GM19239 (cell line): ENCODE data around the gene C1QTNF12.

Experiments used
- DNase-seq: peaks from one replicate; pipeline ENCODE4 v3.0.0; 2011; ENCODE audit warnings: low spot score; ENCODE audit not compliant: insufficient read length
- FAIRE-seq: peaks from 2 replicates; lab custom pipeline; 2011; peaks lifted over from hg19 to GRCh38; lab: Jason Lieb, UNC

The C1QTNF12 gene

DNA sequence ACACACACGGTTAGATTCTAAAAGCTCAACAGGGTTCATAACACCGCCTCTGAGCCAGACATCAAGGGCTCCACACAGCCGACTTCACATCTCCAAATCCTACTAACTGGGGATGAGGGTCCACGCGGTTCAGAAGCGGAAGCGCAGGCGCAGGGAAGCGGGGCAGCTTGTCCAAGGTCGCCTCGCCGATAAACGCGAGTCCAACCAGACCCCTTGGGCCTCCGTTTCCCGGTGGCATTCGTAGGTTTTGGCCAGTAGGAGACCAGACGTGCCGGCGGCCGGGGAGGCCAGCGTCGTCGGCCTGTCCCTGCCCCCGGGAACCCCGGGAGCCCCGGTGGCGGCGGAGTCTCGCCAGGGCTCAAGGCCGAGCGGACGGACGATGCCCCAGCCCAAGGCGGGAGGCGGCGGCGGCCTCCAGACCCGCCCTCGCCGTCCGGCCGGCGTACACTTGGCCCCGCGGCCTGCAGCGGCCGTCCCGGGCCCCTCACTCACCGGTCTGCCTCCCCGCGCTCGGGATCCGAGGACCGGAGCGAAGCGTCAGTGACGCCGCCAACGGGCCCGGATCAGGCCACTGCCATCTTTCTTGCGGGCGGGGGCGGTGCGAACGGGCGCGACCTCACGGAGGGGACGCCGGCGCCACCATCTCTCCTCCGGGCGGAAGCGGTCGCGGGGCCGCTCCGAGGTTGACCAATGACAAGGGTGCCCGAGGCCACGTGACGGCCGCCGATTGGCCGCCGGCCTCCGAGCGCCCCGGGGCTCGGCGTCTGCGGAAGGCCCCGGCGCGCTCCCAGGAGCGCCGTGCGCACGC is 14.9 kb downstream of the C1QTNF12 start, which contains the start of gene SDF4:
Gene SDF4, minus strand, starts transcription at position 602 of the 808 bp plus-strand sequence. CDS start 3,229 bp downstream, outside the sequence.
- peak; percentile 89 for FAIRE-seq
- peak; percentile 100 for DNase-seq

DNA sequence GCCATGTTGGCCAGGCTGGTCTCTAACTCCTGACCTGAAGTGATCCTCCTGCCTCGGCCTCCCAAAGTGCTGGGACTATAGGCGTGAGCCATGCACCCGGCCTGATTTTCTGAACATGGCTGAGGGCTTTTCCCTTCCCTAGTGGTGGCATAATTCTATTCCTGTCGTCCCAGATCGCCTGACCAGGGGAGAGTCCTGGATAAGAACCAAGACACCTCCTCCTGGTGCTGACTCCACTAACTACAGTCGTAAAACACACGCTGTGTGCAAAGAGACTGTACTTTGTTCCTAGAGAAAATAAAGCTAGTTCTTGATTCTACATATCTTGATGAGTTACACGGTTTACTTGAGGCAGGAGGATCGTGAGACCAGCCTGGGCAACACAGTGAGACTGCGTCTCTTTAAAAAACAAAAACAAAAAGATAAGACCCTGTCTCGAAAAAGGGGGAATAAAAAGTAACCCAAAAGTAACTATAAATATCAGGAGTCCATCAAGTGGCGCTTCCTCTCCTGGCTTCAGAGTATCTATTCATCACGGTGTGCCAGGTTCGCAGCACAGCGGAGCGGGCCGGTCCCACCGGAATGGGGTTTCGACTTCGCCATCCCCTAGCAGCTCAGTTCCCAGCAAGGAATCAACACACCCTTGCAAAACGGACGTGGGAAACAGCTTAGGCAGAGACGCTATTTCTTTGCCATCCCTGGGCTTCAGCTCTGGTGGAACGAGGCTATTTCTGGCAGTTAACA is 15.7 kb downstream of the C1QTNF12 start:
- DNase-seq = no peak
- FAIRE-seq = peak; percentile 94

DNA sequence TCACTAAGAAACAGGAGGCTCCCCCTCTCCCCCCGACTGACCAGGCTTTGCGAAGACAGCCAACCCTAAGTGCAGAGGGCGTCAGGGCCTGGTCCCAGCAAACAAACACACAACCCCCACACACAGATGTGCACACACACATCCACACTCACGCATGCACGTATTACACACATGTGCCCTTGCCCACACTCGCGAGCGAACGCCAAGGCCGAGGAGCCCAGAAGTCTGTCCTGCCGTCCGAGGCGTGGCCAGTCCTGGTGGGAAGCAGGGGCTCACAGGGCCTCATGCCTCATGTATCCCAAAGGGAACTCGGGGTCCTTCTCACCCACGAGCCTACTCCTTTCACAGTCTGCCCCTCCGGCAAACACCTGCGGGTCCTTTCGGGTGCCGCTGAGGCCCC is 16.8 kb downstream of the C1QTNF12 start:
- FAIRE-seq (no peak), DNase-seq (no peak)

DNA sequence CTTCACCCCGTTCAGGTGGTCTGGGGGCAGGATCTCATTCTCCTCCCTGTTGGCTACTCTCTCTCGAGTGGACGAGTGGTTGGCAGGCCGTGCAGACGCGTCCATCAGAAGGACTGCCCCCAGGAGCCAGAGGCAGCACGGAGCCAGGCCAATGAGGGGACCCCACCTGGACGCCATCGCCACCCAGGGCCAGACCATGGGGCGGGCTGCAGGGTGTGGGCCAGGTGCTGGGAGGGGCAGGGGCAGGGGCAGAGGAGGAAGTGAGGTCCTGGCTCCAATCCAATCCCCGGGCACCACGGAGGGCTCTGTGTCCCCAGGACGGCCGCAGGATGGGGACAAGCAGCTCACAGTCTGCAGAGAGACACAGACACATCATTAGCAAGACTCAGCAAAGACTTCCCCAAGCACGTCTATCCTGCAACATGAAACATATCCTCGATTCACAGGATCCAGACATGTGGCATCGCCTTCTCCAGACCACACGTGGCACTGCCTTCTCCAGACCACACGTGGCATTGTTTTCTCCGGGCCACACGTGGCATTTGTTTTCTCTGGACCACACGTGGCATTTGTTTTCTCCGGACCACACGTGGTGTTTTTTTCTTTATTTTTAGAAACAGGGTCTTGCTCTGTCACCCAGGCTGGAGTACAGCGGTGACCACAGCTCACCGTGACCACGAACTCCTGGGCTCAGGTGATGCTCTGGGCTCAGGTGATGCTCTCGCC is 17.8 kb downstream of the C1QTNF12 start:
- FAIRE-seq (no peak), DNase-seq (no peak)

DNA sequence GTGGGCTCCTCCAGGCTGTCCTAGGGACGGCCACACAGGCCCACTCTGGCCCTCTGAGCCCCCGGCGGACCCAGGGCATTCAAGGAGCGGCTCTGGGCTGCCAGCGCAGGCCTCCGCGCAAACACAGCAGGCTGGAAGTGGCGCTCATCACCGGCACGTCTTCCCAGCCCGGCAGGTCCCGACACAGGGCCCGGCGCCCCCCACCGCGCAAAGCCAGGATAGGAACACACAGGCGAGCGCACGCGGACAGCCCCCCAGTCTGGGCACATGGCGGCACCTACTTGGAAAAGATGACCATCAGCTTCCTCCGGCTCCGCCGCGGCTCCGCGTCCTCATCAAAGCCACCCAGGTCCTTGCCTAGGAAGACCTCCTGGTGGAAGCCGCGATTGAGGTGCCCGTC is 18.3 kb downstream of the C1QTNF12 start:
- no peak for FAIRE-seq

DNA sequence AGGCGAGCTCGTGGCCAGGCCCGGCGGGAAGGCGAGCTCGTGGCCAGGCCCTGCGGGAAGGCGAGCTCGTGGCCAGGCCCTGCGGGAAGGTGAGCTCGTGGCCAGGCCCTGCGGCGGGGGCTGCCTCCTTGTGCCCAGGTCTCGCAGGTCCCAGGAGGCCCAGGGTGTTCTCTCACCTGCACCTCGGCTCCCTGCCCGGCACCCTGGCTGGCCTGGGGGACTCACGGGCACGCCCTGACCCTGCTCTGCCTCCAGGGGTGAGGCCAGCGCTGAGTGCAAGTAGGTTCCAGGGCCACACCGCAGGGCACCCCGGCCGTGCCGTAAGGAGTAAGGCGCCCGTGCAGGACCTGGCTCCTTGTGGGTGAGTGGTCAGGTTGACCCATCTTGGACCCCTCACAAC is 19.1 kb downstream of the C1QTNF12 start:
- FAIRE-seq (no peak), DNase-seq (no peak)

More for the DNA sequence above, 18.3 kb downstream of the C1QTNF12 start:
- no peak for DNase-seq

DNA sequence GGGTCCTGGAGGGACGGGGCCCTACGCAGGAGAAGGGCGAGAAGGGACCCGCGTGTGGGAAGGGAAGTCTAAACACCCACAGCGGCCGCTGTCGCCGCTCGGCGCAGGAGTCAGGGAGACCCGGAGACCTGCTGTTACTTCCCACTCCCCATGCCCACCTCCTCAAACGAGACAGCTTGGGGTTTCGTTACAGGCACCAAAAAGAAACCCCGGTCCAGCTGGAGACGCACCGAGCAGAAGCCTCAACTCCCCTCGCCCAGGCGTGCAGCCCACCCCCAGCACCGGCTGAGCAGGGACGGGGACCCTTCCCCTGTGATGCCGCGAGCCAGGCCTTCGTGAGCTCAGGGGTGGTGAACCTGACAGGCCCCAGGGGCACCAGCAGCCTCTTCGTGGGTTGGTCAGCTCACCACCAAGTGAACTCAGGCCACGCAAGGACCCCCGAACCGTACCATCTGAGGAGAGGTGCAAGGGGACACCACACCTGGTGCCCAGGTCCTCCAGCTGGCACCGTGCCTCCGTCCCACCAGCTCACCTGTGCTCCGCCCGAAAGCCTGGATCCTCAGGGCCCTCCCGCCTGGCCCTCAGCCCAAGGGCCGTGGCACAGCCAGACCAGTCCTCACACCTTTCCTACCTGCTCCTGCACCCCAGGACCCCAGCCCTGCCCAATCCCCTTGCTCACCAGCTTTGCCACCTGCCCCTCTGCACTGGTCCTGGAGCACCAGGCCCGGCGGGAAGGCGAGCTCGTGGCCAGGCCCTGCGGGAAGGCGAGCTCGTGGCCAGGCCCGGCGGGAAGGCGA is 19.8 kb downstream of the C1QTNF12 start:
- DNase-seq (no peak), FAIRE-seq (no peak)

DNA sequence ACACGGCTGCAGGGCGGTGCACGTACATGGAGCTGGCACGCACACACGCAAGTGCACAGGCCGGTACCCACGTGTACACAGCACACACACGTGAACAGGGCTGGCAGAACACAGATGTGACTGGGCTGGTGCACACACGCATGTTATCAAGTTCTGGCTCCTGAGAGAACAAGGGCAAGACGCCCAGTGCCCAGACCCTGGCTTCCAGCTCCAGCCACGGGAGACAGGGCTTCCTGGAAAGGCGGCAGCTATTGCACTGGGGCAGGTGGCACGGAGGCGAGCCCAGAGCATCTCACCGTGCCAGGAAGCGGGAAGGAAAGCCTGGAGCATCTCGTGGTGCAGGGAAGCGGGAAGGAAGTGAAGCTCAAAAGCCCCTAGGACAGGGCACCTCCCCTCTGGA is 20.6 kb downstream of the C1QTNF12 start:
- FAIRE-seq (no peak), DNase-seq (no peak)

DNA sequence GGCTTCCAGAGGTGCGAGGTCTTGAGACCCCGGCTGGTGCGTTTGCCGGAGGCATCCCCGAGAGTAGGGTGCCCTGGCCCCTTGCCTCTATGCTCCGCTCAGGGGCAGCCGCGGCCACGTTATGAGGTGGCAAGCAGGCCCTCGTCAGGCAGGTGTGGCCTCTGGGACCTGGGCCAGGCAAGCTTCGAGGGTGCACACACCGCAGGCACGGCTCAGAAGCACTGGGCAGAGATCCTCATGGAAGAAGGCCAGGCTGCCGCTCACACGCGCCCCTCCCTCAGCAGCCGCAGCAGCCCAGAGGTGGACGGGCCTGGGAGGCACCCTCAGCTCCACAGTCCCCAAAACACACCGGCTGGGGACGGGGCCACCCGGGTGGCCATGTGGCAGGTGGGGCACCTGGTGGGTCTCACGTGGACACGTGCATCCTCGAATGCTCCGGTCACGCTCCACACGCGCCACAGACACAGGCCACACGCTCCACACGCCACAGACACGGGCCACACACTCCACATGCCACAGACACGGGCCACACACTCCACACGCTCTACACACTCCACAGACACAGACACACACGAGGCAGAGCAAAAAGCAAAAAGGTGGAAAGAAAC is 21.2 kb downstream of the C1QTNF12 start:
- FAIRE-seq = no peak
- DNase-seq = no peak

DNA sequence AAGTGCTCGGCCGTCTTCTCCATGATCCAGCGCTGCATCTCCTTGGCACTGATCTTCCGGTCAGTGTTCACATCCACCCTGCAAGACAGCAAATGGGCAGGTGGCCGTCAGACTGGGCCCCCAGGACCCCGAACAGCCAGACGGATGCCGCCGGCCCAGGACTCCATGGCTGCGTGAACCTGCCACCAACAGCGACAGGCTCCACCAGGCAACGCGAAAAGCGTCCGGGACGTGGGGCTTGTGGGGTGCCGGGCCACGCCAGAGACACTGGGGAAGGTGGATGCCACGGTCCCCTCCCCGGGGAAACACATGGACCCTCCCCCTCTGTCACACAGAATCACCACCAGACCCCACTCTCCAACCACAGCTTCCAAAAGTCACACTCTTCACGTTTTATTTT is 22.6 kb downstream of the C1QTNF12 start:
- DNase-seq = no peak
- FAIRE-seq = no peak

DNA sequence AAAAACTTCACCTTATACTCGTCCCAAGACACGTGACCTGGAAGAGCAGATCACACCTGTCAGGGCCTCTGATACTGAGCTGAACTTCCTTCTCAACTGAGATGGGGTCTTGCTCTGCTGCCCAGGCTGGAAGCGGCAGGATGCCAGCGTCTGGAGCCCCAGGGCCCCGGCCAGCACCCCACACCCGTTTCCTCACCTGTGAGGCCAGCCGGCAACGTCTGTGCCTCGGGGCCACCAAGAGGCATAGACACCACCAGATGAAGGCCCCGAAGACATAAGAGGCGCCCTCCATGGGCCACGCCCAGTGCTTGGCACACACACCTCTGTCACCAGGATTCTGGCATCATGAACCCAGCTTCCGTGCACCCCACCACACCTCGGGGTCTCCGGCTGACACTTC is 23.2 kb downstream of the C1QTNF12 start:
- DNase-seq = no peak
- FAIRE-seq = no peak

DNA sequence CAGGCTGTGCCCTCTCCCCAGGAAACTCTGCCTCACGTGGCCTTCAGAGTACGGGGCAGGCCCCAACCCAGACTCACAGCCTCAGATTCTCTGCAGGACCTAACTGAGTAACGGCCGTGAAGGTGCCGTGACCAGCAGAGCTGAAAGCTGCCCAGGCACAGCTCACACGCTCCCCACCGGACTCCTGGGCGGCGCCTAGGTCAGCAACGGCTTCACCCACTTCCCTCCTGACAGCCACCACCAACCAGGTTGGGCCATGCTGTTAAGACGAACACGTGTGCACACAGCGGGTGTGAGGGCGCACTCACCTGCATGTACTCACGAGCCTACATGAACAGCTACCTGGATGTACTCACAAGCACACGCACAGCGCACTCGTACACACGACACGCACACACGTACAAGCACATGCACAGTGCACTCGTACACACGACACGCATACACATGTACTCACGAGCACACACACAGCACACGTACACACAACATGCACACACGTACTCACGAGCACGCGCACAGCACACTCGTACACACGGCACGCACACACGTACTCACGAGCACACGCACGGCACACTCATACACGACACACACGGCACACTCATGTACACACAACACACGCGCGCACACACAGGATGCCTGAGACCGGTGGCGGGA is 23.8 kb downstream of the C1QTNF12 start:
- DNase-seq (no peak), FAIRE-seq (no peak)

DNA sequence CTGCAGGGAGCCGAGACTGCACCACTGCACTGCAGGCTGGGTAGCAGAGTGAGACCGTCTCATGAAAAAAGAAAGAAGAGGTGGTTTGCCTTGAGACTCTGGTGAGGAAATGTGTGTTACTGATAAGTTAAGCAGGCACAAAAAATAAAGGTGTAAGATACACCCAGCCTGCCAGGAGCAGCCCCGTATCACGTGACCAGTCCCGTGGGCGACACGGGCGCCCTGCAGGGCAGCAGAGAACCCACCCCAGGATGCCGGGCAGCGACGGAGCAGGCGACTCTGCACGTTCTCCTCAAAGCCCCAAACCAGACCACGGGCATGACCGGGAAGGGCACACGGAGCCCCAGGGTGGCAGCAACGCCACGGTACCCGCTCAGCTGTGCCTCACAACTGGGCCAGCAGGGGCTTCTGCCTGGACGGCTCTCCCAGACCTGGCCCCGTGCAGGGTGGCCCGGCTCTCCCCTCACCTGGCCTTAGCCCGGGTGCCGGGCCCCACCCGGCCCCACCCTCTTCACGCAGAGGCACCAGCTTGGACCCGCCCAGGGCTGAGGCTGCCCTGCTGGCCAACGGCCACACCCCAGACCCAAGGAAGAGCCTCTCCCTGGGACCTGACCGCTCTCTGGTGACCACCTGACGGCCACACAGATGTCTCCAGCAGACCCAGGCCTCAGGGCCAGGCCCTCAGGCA is 24.5 kb downstream of the C1QTNF12 start:
- DNase-seq = no peak
- no peak for FAIRE-seq

DNA sequence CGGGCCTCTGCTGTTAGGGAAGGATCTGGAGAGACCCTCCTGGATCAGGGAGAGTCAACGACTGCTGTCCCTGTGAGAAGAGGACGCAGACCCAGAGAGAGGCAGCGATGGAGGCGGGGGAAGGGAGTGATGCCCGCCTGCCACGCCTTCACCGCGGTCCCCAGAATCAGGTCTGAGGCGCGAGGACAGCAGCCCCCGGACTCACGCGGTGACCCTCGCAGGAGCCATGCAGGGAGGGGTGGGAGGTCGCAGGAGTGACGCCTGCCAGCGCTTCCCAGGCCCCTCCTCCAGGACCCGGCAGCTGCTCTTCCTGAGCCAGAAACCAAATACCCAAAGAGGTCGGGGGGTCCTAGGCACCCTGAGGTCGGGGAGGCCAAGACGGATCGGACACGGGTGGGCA is 26.3 kb downstream of the C1QTNF12 start:
- no peak for FAIRE-seq
- DNase-seq = no peak

DNA sequence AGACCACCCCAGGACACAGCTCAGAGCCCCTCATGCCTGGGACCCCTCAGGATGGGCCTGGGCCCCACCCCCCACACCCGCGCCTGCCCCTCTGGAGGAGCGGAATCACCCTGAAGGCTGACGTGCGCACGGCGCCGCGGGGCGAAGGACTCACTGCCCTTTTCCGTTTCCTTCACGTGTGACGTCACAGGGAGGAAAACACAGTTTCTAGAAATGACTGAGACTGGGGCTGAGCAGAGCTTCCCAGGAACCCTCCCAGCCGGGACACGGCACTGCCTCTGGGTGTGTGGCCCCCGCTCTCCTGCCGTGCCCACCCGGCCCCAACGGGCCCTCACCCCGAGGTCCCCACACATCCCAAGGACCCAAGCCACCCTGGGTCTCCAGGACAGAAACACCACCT is 27.2 kb downstream of the C1QTNF12 start:
- no peak for DNase-seq
- FAIRE-seq = no peak

DNA sequence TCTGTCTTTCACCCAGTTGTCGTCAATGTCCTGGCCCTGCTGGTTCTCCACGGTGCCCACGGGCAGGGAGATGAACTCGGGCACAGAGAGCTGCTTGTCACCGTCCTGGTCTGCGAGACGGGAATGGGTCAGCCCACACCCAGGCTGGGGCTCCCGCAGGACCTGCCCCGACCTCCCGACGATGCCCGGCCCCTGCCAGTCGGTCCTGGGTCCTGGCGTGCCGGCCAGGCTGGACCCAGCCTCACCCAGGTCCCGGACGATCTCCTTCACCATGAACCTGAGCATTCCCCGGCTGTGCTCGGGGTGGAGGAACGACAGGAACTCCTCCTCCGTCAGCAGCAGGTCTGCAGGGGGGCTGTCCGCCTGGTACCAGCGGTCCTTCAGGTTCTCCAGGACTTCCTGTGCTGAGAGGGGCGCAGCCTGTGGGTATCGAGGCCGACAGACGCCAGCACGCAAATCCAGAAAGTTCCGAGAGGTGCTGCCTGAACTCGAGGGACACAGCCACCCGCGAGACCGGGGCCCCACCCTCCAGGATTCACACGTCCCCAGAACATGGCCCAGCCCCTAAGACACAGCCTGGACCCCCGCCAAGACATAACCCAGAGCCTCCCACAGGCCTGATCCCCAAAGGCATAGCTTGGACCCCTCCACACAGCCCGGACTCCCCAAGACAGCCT is 27.9 kb downstream of the C1QTNF12 start:
- DNase-seq = no peak
- no peak for FAIRE-seq

DNA sequence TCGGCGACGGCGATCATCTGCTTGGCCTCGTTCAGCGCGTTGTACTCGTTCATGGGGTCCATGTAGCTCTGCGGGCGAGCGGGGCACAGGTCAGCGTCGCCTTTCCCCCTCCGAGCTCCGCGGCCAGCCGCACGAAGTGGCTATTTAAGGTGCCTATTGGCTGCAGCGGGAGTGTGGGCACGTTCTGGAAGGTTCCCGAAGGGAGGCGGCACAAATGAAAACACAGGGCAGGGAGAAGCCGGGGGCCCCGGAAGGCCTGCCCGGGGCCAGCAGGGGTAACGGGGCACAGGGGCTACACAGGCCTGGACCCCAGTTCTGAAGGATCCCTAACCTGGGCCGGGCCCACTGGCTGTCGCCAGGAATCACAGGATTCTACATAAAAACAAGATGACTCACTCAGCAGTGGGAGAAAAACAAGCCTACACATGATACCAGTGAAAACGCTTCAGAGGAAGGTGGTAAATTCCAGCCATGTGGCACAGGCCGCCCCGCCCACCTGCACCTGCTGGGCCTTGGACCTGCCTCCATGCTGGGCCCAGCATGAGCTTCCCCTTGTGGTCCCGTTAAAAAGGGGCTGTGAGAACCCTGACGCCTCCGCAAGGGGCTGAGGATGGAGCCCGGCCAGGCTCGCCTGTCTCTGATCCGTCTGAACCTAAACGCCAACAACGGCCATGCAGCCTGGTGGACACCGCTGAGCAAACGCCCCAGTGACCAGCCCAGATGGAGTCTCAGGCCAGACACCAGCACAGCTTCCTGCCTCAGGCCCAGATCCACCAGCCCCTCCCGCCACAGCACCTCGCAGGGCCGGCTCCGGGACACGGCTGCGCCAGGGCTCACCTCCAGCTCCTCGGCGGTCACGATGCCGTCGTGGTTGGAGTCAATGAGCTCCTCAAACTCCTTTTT is 28.6 kb downstream of the C1QTNF12 start:
- DNase-seq (no peak), FAIRE-seq (no peak)
